HFF-Myc (cell line): ENCODE data around the gene PRKAR2A.
"Not testable (repeated sequence)": the region's sequence is repeated elsewhere in the genome, so short reads cannot be mapped to it uniquely, and the experiment has no call there.

Experiments
- DNase-seq: peaks from one replicate; pipeline ENCODE4 v3.0.0-alpha.2; 2011; ENCODE audit warnings: low read depth; ENCODE audit errors: extremely low read depth
- H3K4me3 ChIP-seq: replicated peaks from 2 replicates; pipeline ENCODE4 v1.5.1; 2011; ENCODE audit warnings: low read depth, mild to moderate bottlenecking, control low read depth, low read length
- CTCF ChIP-seq: IDR thresholded peaks from 2 replicates; pipeline ENCODE4 v1.5.1; 2012; ENCODE audit warnings: mild to moderate bottlenecking, low read depth, low read length, control low read depth; ENCODE audit errors: missing control alignments

Gene PRKAR2A

DNA sequence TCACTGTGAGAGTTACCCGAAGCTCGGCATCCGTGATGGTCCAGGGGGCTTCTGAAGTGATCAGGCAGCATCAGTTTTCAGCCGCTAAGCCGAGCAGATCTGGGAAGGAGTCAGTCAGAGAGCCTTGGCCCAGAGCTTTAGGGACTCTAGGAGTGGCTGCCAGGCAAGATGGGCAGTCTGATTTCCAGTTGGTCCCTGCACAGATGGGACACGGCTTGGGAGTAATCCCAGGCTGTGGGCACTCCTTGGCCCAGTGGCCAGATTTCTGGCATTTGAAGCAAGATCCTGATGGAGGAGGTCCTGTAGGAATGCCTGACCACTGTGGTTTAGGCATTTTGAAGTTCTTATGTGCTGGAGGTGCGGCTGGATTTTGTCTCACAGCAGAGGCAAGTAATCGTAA is 120.2 kb downstream of the PRKAR2A start:
- H3K4me3 ChIP-seq, result no peak overlapping the region
- TF ChIP-seq CTCF, result no peak

DNA sequence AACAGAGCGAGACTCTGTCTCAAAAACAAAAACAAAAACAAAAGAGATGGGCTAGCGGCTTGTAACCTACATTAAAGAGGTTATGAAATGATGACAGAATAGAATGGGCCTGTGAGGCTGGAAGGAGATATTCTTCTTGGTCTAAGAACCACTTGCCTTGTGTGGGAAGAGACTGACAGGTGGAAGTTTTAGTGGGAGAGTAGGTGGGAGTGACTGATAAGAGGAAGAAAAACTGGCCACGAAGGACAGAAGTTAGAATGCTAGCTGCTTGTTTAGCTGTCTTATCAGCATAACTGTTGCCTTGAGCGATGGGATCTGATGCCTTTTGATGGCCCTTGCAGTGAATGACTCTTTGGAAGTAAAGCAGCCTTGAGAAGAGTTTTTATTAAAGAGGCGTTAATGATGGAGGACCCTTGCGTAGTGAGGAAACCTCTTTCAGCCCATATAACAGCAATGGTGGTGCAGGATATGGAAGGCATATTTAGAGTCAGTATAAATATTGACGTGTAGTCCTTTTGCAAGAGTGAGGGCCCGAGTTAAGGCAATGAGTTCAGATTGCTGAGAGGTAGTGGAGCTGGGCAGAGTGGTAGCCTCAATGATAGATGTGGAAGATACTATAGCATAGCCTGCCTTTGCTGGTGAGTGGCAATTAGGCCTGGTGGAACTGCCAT is 122.4 kb downstream of the PRKAR2A start:
- not testable (repeated sequence) for H3K4me3 ChIP-seq, DNase-seq

More for the DNA sequence above, 120.2 kb downstream of the PRKAR2A start:
- DNase-seq, result no peak

DNA sequence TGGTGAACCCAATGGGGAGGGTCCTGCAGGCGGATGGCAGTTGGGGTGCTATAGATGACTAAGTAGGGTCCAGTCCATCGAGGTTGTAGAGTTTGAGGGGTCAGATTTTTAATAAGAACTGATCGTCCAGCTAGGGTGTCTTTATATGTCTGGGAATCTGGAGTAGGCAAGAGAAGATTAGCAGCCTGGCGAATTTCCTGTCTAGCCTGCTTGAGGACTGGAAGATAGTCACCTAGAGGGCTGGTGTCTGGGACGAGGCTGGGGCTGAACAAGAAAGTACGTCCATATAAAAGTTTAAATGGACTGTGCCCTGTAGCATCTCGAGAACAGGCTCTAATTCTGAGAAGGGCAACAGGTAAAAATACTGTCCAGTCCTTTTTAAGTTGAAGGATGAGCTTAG is 123.9 kb downstream of the PRKAR2A start:
- no peak for DNase-seq
- H3K4me3 ChIP-seq, result no peak overlapping the region
- TF ChIP-seq CTCF, result no peak

- not testable (repeated sequence) for H3K4me3 ChIP-seq, DNase-seq
Measured at GRCh38 chr3:48723293-48723692, 124.4 kb downstream of the PRKAR2A start.

DNA sequence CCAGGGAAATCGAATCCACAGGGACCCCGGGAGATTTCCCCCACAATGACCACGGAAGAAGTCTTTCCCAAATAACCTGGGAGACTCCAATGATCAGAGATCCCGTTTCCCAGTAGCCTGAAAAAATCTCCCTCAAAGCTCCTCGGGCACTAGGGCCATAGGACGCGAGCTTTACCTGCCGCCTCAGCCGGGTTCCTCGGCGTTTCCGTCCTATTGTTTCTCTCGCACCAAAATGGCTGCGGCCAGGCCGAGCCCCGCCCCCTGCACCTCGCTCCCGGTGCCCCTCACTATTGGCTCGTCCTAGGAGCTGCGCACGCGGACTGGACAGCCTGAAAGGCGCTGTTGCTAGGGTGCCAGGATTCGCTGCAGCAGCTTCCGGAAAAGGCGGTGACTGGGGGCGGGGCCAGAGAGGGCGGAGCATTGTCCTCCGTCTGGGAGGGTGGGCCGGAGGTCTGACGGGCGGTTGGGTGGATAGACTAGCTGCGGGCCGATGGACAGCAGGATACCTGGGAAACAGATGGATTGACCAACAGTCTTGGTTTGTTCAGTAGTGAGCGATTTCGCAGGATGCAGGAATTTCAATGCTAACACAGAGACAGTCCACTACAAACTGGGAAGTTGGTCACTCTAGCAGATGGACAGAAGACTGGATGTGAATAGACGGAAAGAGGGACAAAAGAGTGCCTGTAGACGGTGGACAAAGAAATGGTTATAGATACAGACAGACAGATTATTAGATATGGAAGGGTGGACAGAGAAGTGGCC is 130.5 kb downstream of the PRKAR2A start, which contains the start of gene IP6K2:
IP6K2 (minus strand) TSS at position 240 of the 765 bp plus-strand sequence. CDS start 21,930 bp downstream, outside the sequence.
- no peak for TF ChIP-seq CTCF
- DNase-seq, result peak; percentile 95
- peak within 1 kb of the TSS; percentile 91 for H3K4me3 ChIP-seq

DNA sequence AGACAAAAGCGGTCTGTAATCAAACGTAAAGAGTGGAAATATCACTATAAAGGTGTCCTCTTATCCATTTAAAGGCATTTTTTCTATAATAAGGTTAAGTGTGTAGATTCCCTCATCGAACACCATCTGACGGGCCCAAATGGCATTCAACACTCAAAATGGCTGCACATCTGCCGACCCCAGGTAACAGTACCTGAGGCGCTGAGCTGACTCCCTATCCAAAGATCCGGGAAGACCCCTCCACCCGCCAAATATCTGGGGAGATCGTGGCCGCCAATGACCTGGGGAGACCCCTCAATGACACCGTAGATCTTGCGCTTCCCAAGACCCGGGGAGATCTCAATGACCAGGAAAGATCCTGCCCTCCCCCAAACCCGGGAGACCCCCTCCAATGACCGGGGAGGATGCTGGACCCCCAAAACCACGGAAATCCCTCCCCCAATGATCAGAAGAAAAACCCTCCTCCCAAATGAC is 131.1 kb downstream of the PRKAR2A start:
- peak overlapping the region; percentile 91 for H3K4me3 ChIP-seq
- no peak for TF ChIP-seq CTCF
- DNase-seq, result no peak

DNA sequence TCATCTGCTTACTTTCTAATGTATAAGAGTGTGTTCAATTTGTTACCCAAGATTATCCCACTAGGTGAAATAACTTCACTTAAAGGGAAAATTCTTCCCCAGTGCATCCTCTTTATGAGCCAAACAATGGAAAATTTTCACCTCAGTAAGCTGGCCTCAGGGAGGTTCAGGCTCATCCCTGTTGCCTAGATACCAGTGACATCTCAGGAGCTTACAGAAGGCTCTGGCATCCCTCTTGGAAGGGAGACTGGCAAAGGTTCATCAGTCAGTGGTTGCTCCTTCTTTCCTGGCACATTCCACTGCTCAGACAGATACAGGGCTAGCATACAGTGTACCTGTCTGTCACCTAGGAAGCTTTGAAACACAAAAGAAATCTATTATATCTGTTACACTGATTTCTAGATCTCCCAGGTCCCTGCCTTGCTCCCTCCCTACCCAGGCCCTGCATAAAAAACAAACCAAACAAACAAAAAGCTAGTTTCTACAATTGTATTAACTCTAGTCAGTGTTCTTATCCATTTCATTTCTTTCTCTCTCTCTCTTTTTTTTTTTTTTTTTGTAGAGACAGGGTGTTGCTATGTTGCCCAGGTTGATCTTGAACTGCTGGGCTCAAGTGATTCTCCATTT is 132.4 kb downstream of the PRKAR2A start:
- DNase-seq, result no peak
- TF ChIP-seq CTCF, result no peak
- peak overlapping the region; percentile 91 for H3K4me3 ChIP-seq
